NCI-H187 (cell line): ENCODE data around the gene CD7.
A peak's percentile ranks its signal among the peaks of the same experiment; 100 is the strongest.
"Not testable (repeated sequence)": the region's sequence is repeated elsewhere in the genome, so short reads cannot be mapped to it uniquely, and the experiment has no call there.

Experiments used
- DNase-seq, 2 experiments: peaks; one replicate each; lab custom pipeline; 2025; lab: John Stamatoyannopoulos, UW

The CD7 gene

DNA sequence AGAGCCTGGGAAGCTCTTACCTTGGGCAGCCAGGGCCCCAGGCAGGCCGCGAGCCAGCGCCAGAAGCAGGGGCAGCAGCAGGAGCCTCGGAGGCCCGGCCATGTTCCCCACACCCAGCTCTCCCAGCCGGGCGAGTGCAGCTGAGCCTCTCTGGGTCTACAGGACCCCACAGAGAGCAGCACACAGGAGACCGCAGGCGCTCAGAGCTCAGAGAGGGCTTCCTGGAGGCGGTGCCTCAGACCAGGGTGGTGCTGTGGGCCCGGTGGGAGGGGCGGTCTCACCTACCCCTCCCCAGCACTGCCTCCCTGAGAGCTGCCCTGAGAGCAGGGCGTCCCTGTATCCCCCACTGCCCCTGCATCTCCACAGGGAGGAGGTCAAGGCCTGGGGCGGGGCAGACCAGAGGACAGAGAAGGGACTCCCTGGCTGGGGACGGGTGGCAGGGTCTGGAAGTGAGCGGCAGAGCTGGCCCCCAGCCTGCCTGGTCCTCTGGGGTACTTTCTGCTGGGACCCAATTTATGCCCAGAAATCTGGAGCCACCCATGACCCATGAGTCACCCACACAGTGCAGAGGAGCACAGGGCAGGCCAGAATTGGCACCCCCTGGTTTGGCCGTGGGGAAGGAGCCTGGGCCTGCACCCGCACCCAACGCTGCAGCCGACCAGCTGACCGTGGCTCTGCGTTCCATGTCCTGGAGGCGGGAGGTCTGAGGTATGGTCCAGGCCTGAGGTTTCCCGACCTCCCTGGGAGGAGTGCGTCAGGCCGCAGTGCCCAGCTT, at the start of gene CD7:
Gene CD7 (minus strand): TSS at position 215 of the 775 bp plus-strand sequence. CDS start 113 bp downstream, at position 102.
- DNase-seq = no peak

DNA sequence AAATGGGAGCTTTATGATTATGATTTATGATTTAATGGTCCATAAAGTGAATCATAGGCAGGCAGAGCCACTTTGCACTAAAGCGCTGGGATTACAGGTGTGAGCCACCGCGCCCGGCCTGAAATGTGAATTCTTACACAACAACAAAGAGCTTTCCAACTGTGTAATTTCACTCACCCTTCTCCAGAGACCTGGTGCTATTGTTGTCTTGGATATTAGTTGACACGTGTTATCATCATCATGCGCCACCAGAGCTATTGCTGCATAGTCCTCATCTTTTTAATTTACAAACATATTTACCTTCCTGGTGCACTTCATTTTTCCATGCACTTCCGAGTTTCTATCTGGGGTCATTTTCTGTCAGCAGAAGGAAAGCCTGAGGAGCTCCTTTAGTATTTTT, 49.3 kb upstream of the CD7 start:
- peak; percentile 74 to 83 for DNase-seq

DNA sequence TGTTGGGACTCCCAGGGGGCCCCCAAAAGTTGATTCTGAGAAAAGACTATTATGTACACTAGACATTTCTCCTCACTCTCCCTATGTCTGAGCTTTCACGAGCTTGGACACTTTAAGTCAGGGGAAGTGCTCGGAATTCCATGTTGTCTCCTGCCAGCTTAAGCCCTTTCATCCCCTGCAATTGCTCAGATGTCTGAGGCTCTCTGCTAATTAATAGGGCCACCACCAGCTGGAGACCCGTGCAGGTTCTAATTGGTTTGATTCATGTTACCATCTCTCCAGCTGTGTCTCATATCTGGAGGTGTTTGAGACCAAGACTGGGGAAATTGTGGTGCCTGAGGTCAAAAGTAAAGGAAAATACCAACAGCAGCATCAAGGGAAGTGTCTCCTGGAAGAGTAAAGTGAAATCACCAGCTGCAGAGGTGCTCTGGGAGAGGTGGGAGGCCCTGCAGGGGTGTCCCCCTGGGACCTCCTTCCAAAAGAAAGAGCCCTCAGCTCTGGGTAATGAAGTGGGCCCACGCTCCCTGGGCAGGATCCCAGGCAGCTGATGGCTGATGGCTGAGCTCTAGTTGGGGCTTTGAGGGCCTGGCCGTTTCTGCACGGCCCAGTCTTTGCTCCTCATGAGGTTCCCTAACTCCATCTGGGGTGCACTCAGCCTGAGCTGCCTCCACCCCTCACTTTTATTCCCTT, 48.3 kb upstream of the CD7 start:
- DNase-seq = no peak

DNA sequence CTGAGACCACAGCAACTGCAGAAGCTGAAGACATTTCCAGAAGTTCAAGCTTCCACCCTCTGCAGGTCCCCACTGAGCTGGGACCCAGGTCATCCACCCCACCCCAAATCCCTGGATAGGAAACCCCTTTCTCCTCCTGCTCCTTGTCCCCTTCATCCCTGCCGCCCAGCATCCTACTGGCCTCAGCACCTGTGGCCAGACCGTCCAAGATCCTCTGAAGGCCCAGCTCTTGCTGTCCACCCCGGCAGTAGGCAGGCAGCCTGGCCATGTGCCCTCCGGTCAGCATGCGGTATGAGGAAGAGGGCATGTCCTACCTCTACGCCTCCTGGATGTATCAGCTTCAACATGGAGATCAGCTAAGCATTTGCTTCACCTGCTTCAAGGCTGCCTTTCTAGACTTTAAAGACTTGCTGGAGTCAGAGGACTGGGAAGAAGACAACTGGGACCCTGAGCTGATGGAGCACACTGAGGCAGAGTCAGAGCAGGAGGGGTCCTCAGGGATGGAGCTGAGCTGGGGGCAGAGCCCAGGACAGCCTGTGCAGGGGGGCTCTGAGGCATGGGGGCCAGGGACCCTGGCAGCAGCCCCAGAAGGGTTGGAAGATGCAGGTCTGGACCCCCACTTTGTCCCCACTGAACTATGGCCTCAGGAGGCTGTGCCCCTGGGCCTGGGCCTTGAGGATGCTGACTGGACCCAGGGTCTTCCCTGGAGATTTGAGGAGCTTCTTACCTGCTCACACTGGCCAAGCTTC, 44.7 kb upstream of the CD7 start:
- no peak for DNase-seq

DNA sequence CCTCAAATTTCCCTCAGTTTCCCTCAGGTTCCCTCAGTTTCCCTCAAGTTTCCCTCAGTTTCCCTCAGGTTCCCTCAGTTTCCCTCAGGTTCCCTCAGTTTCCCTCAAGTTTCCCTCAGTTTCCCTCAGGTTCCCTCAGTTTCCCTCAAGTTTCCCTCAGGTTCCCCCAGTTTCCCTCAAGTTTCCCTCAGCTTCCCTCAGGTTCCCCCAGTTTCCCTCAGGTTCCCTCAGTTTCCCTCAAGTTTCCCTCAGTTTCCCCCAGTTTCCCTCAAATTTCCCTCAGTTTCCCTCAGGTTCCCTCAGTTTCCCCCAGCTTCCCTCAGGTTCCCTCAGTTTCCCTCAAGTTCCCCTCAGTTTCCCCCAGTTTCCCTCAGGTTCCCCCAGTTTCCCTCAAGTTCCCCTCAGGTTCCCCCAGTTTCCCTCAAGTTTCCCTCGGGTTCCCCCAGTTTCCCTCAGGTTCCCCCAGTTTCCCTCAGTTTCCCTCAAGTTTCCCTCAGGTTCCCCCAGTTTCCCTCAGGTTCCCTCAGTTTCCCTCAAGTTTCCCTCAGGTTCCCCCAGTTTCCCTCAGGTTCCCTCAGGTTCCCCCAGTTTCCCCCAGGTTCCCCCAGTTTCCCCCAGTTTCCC, 42.2 kb upstream of the CD7 start:
- not testable (repeated sequence) for DNase-seq

DNA sequence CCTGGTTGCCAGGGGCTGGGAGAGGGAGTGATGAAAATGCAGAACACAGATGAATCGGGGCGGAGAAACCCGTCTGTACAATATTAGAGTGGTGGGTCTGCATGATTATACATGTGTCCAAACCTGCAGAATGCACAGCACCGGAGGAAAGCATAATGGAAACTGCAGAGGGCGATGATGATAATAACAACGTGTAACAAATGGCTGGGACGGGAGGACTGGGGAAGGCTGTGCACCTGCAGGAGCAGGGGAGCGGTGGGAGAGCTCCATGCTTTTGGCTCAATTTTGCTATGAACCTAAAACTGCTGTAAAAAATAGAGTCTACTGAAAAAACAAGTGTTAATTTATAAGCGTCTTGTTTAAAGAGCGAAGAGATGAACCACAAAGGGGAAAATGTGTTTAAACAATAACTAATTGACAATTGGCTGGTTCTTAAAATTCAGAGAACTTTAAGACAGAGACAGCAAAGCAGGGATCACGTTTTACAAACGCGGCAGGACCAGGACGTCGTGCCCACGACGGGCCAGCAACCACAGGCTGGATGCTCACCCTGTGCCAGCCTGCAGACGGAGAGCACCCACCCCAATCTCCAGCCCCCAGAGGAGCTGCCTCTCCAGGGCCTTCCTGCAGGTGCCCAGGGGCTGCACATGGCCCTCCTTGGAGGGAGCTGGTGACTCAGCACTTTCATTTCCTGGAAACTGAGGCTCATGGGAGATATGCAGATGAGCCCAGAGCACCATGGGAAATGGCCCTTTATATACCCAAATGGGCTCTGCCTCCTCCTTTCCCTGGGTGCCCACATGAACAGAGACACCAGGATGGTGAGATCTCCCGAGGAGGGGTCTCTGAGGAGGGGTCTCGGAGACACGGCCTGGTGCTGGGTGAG, 41.3 kb upstream of the CD7 start, which contains the start of gene TEX19:
Gene TEX19 (plus strand): TSS at position 783 of the 886 bp plus-strand sequence. CDS start 2,904 bp downstream, outside the sequence.
- no peak for DNase-seq

DNA sequence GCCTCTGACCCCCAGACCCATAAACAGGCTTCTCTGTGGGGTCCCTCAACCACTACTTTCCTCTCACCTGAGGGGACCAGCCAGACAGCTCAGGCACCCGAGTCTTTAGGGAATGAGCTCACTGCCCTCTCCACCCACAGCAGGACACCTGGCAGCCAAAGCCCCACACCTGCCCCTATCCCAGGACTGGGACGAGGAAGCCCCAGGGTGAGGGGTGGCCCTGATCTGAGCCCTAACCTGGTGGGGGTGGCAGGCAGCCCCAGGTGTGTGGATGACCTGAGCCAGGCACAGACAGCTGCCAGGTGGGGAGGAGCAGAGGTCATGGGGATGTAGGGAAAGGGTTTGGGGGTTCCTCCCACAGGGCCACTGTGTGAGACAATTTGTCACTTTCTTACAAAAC, 40.0 kb upstream of the CD7 start:
- DNase-seq = no peak

DNA sequence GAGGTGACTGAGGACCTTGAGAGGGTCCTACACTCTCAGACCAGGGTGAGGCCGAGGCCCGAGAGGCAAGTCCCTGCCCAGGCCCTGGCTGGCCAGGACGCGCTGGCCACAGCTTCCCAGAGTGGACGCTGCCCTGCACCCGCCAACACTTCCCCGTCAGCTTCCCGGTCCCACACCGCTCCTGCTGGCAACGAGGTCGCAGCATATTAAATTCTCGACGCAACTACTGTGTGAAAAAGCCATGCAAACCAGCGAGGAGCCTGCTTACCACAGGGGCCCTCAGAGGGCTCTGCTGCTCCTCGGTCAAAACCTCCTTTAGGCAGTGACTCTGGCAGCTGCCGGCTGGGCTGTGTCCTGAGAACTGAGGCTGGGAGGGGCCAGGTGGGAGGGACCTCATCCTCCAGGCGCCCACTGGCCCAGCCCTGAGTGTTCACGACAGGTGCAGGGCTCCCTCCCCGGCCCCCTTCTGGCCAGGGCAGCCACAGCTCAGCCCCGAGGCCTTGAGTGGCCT, 39.5 kb upstream of the CD7 start:
- DNase-seq = peak; percentile 21 to 39

DNA sequence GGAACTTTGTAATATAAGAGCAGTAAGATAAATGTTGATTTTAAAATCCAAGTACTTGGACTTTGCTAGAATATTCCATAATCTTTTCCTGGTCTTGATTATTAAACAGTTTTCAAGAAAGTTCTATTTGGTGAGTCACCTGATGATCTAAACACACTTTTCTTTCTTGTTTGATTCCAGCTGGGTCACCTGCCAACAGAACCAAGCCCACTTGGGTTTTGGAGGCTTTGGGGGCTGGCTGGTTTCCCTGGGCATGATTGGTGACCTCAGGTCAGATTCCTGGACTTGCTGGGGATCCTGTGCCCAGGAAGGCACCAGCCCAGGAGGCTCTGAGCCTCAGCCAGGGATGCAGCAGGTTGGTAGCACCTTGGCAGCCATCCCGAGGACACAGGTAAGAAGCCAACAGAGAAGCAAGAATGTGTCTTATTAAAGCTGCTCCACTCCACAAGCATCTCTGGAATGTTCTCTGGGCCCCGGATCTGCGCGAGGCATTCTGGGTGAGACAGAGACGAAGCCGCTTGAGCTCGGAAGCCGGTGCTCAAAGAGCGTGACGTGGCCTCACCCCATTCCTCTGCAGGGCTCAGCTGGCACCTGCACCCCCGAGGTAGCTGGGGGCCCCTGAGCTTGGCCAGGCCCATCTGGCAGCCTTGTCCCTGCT, 38.5 kb upstream of the CD7 start:
- DNase-seq = no peak

DNA sequence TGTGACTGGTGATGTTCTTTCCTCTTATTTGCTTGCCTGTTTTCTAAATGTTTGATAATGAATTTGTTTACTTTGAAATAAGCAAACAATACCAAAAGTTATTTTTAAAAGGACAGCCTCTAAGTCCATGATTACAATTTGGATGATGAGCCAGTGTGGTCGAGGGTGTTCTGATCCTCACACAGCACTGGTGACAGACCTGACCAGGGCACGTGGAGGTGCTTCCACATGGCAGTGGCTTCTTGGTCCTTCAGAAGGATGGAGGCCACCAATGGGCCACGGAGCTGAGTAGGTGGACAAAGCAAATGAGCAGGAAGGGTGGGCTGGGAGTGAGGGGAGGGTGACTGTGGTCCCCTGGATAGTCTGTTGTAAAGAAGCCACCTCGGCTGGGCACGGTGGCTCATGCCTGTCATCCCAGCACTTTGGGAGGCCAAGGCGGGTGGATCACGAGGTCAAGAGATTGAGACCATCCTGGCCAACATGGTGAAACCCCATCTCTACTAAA, 37.4 kb upstream of the CD7 start:
- DNase-seq = no peak

DNA sequence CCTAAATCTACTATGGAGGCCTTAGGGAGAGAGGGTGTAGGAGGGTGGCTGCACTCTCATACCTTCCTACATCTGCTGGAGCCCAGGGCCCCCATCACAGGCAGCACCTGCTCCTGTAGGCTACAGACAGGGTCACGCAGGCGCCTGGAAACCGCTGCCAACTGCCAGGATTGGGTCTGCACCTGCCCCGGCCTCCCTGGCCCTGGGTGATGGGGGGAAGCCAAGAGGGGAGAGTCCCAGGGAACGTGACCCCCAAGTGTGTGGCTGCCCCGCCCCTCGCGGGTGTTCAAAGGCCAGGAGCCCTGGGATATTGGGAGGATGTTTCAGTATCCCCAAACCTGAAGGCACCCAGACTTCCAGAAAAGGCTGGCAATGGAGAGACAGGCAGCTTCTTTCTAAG, 36.1 kb upstream of the CD7 start:
- no peak for DNase-seq

DNA sequence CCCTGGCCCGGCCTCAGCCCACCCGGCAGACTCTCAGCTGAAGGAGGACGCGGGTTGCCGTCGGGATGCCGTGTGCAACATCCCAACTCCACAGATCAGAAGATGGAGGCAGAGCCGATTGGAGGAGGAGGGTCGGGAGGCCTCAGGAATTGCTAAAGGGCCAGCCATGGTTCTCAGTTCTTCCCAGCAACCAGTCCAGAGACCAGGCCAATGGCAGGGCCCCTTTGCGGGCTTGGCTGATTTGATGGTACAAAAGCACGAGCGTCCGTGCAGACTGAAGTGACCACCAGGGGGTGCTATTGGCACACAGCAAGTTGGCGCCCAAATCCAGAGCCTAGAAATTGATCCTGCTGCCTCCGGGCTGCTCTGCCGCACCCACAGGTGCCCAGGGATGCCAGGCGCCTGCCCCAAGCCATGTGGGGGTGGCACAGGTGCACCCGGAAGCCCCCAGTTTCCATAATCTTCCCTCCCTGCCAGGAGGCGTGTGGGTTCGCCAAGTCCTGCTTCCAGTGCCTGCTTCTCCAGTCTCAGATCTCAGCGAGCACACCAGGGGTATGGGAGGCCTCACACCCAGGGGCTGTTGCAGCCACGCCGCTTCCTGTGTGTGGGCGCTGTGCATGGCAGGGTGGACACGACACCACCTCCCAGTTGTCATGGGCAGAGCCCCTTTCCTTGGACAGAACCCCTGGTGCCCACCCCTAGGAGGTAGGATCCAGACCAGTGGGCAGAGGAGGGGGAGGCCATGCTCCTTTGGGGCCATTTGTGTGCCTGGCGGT, 34.5 kb upstream of the CD7 start:
- DNase-seq = peak; percentile 57 to 84

DNA sequence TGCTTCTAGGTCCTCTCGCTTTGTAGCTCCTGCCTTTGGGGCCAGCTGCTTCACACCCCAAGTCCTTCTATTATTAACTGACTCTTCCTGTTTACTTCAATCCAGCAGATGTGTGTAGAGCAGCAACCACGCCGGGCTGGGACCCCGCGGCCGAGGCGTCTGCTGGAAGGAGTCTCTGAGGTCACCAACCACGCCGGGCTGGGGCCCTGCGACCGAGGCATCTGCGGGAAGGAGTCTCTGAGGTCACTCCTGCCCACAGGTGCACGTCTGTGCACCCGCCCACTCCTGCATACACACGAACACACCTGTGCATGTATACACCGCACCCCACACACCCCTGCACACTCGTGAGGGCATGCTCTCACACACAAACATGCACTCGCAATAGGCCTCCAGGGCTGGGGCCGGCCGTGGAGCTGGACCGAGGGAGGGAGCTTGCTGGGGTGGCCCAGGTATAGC, 33.9 kb upstream of the CD7 start:
- DNase-seq = no peak

DNA sequence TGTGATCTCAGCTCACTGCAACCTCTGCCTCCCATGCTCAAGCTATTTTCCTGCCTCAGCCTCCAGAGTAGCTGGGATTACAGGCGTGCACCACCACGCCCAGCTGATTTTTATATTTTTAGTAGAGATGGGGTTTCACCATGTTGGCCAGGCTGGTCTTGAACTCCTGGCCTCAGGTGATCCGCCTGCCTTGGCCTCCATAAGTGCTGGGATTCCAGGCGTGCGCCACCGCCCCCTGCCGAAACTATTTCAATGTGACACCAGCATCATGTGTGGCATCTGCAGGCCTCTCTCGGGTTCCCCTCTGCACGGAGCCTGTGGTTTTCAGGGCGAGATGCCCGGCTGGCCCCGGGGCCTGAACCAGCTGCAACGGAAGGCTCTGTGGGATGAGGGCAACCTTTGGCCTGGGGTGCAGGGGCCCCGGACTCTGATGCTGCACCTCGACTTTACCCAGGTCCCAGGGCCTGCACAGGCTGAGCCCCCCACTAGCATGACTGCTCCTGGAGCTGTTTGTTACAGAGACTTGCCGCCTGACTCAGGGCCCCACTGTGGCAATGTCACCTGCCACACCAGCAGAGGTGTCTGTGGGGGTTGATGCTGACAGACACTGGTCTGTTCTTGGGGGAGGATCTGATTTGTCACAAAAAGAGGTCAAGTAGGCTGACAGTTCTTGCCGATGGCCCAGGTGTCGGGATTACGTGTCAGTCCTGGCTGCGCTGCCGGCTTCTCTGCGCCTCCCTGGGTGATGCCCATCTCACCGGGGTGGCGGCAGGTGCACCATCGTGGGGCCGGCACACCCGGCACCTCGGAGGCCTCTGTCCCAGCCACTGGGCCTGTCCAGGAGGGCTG, 33.0 kb upstream of the CD7 start:
- no peak for DNase-seq

DNA sequence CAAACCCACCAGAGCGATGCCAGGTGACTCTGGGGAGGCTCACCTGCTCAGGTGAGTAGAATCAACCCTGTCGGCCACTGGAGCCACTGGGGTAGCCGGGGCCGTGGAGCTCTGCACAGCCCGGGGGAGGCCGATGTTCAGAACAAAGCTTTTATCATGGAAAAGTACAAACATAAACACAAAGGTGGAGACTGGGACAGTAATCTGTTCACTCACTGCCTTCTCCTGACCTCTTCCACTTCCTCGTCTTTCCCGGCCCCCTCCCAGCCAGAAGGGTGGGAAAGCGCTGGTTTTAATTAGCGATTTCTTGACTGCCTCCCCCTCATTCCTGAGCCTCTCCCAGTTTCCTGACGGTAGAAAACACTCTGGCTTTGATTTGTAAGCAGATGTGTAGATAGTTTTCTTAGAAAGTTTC, 31.9 kb upstream of the CD7 start:
- no peak for DNase-seq

DNA sequence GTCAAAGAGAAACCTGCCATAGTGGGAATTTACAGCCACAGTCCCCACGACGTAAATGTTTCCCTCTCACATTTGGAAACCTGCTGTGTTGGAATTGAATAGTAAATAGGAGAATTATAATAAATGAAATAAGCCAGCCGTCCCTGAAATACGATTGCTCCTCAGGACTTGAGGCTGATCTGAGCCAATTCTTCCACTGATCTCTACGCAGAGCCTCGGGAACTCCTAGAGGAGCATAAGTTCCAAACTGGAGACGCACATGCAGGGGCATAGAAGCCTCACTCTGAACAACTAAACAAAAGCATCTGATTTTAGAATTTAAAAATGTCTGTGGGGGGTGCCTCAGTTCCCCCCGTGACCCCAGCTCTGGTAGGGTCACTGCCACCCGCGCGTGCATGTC, 31.5 kb upstream of the CD7 start:
- no peak for DNase-seq

DNA sequence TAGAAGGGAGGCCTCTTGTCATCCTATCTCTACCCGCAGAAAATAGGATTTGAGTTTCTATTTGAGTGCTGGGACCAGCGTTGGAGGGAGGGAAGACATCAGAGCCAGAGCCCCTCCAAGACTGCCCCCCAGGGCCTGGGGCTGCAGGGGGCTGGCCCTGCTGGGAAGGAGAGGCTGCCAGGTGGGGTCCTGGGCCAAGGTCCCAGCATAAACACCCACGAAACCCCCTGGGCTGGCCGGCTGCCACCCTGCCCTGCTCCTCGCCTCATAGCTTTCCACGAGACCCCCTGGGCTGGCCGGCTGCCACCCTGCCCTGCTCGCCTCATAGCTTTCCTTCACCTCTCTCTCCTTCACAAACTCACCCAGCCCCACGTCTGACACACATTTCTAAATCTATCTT, 31.0 kb upstream of the CD7 start:
- DNase-seq = no peak

DNA sequence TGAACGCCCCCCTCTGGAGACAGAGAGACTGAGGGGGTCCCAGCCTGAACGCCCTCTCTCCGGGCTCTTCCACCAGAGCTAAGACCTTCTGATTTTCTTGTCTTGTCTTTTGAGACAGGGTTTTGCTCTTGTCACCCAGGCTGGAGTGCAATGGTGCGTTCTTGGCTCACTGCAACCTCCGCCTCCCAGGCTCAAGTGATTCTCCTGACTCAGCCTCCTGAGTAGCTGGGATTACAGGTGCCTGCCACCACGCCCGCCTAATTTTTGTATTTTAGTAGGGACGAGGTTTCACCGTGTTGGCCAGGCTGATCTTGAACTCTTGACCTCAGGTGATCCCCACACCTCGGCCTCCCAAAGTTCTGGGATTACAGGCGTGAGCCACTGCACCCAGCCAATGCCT, 30.6 kb upstream of the CD7 start:
- DNase-seq = not testable (repeated sequence)
